ENCODE data around the gene FCN2.

DNA sequence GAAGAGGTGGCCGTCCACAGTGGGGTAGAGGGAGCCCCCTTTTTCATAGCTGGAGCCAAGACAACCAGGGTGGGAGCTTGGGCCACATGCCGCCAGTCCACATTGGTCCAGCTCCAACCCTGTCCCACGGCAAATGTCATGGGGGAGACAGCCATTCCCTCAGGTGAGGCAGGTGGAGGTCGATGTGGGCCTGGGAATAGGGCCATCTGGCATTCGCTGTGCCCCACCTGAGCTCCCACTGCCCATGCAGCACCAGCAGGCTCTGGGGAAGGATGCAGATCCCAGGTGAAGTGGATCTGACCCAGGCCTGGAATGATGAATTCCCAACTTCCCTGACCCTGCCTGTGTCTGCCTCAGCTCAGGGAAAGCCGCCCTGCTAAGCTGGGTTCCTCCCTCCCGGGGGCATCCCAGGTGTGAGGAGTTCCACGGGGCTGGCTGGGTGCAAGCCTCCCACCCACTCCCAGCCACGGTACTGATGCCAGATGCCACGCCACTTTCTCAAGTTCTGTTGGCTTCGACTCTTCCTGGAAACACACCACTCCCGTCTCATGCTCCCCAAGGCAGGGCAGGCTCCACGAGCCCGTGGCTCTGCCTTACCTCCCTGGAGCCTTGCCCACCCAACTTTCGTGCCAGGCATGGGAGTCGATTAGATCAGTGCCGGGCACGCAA lies 25.2 kb upstream of the FCN2 start:
- TF ChIP-seq, protein P1, sequence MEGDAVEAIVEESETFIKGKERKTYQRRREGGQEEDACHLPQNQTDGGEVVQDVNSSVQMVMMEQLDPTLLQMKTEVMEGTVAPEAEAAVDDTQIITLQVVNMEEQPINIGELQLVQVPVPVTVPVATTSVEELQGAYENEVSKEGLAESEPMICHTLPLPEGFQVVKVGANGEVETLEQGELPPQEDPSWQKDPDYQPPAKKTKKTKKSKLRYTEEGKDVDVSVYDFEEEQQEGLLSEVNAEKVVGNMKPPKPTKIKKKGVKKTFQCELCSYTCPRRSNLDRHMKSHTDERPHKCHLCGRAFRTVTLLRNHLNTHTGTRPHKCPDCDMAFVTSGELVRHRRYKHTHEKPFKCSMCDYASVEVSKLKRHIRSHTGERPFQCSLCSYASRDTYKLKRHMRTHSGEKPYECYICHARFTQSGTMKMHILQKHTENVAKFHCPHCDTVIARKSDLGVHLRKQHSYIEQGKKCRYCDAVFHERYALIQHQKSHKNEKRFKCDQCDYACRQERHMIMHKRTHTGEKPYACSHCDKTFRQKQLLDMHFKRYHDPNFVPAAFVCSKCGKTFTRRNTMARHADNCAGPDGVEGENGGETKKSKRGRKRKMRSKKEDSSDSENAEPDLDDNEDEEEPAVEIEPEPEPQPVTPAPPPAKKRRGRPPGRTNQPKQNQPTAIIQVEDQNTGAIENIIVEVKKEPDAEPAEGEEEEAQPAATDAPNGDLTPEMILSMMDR (IDR thresholded peaks at IDR 0.05), result no peak
- no peak for TF ChIP-seq ZFX (IDR thresholded peaks at IDR 0.05; ENCODE audit: borderline replicate concordance)
